Trophoblast cell (in vitro differentiated cells and primary cell): ENCODE measurements around the gene IQCK.

Experiments
- DNase-seq, 2 donors: peaks; one replicate each; pipeline ENCODE4 v3.0.0-alpha.2; 2016
- H2AFZ ChIP-seq: 2 replicates; pipeline ENCODE4 v1.6.1; 2013; ENCODE audit warnings: low read length, moderate library complexity, mild to moderate bottlenecking; ENCODE audit not compliant: insufficient read depth, poor library complexity
- H2AK5ac ChIP-seq: 2 replicates; pipeline ENCODE4 v1.6.1; 2013; ENCODE audit warnings: mild to moderate bottlenecking, low read length
- H2BK120ac ChIP-seq: 2 replicates; pipeline ENCODE4 v1.6.1; 2013; ENCODE audit warnings: low read length, mild to moderate bottlenecking, moderate library complexity; ENCODE audit not compliant: insufficient read depth, poor library complexity
- H2BK12ac ChIP-seq: 2 replicates; pipeline ENCODE4 v1.6.1; 2013; ENCODE audit warnings: mild to moderate bottlenecking, low read length, moderate library complexity
- H2BK5ac ChIP-seq: 2 replicates; pipeline ENCODE4 v1.6.1; 2013; ENCODE audit warnings: low read length, low read depth, moderate library complexity, mild to moderate bottlenecking; ENCODE audit not compliant: poor library complexity
- H3K14ac ChIP-seq: 2 replicates; pipeline ENCODE4 v1.6.1; 2013; ENCODE audit warnings: mild to moderate bottlenecking, low read length
- H3K18ac ChIP-seq: 2 replicates; pipeline ENCODE4 v1.6.1; 2013; ENCODE audit warnings: mild to moderate bottlenecking, low read length
- H3K23ac ChIP-seq: 2 replicates; pipeline ENCODE4 v1.6.1; 2013; ENCODE audit warnings: low read length
- H3K27ac ChIP-seq: 2 replicates; pipeline ENCODE4 v1.5.1; 2013; ENCODE audit warnings: low read depth, mild to moderate bottlenecking, inconsistent platforms, low read length, moderate library complexity
- H3K27me3 ChIP-seq: 2 replicates; pipeline ENCODE4 v1.6.1; 2013; ENCODE audit warnings: inconsistent platforms, mild to moderate bottlenecking, low read length, moderate library complexity; ENCODE audit not compliant: insufficient read depth
- H3K36me3 ChIP-seq, 2 experiments: 1 replicate in 1 of 2; 2 replicates in 1 of 2; pipeline ENCODE4 v1.6.1; 2013; ENCODE audit warnings: low read length in 2 of 2, mild to moderate bottlenecking in 2 of 2, moderate library complexity in 1 of 2; ENCODE audit not compliant: insufficient read depth in 2 of 2, control insufficient read depth in 1 of 2
- H3K4ac ChIP-seq: 2 replicates; pipeline ENCODE4 v1.6.1; 2013; ENCODE audit warnings: low read depth, mild to moderate bottlenecking, low read length, moderate library complexity
- H3K4me1 ChIP-seq, 2 experiments: 1 replicate in 1 of 2; 2 replicates in 1 of 2; pipeline ENCODE4 v1.6.1; 2013; ENCODE audit warnings: low read length in 2 of 2, mild to moderate bottlenecking in 2 of 2, moderate library complexity in 1 of 2; ENCODE audit not compliant: insufficient read depth in 2 of 2, control insufficient read depth in 1 of 2
- H3K4me2 ChIP-seq: 2 replicates; pipeline ENCODE4 v1.6.1; 2013; ENCODE audit warnings: inconsistent platforms, mild to moderate bottlenecking, low read length, moderate library complexity
- H3K4me3 ChIP-seq: 2 replicates; pipeline ENCODE4 v1.5.1; 2013; ENCODE audit warnings: mild to moderate bottlenecking, low read depth, low read length, inconsistent platforms
- H3K79me1 ChIP-seq: one replicate; pipeline ENCODE4 v1.6.1; 2013; ENCODE audit warnings: low read length
- H3K79me2 ChIP-seq: 2 replicates; pipeline ENCODE4 v1.6.1; 2013; ENCODE audit warnings: low read length, mild to moderate bottlenecking; ENCODE audit not compliant: control insufficient read depth, insufficient read depth, poor library complexity
- H3K9ac ChIP-seq: 2 replicates; pipeline ENCODE4 v1.6.1; 2013; ENCODE audit warnings: mild to moderate bottlenecking, low read length
- H3K9me3 ChIP-seq: 2 replicates; pipeline ENCODE4 v1.6.1; 2013; ENCODE audit warnings: low read depth, mild to moderate bottlenecking, control low read depth, inconsistent platforms, low read length; ENCODE audit not compliant: insufficient read depth
- H4K12ac ChIP-seq: 2 replicates; pipeline ENCODE4 v1.6.1; 2013; ENCODE audit warnings: low read depth, mild to moderate bottlenecking, low read length, moderate library complexity
- H4K8ac ChIP-seq: 2 replicates; pipeline ENCODE4 v1.6.1; 2013; ENCODE audit warnings: low read depth, mild to moderate bottlenecking, low read length, moderate library complexity
- H4K91ac ChIP-seq: one replicate; pipeline ENCODE4 v1.6.1; 2013; ENCODE audit warnings: low read depth, mild to moderate bottlenecking, low read length, moderate library complexity
- WGBS: extraction: QIAGEN DNeasy Blood & Tissue Kit; methylation state at CpG from one replicate; pipeline ENCODE4 v1.1.7; 2013; ENCODE audit warnings: missing lambda C conversion rate; ENCODE audit not compliant: insufficient read length, insufficient coverage; ENCODE audit errors: extremely low coverage; 5-methylcytosine and 5-hydroxymethylcytosine counted together

The IQCK gene

DNA sequence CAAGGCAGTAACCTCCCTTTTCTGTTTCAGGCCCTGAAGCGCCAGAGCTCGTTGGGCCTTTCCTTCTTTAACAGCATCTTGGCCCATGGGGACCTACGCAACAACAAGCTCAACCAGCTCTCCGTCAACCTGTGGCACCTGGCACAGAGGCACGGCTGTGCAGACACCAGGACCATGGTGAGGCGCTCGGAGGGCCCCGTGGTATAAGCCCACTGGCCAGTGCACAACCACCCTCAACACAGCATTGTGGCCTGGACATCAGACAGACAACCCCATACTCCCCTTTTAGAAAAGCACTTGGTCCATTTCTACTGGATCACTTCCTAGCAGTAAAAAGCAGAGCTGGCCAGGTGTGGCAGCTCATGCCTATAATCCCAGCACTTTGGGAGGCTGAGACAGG lies 18.6 kb upstream of the IQCK start:
- no peak for DNase-seq
- H3K27me3 ChIP-seq = no peaks in the 10 kb centered on the region
- H2BK120ac ChIP-seq = no peak overlapping the region
- no peak overlapping the region for H2AFZ ChIP-seq
- no peak overlapping the region for H3K18ac ChIP-seq
- H4K12ac ChIP-seq = no peak overlapping the region
- H3K36me3 ChIP-seq = peaks cover 30% of the 10 kb centered on the region in 2 experiments
- no peak overlapping the region for H3K14ac ChIP-seq
- H3K9me3 ChIP-seq = no peaks in the 10 kb centered on the region
- H3K4me2 ChIP-seq = no peak overlapping the region
- no peak overlapping the region for H2BK5ac ChIP-seq
- H2BK12ac ChIP-seq = no peak overlapping the region
- H3K4me1 ChIP-seq = peaks cover 3% of the 10 kb centered on the region in 2 experiments
- H3K4me3 ChIP-seq = no peak overlapping the region
- no peak overlapping the region for H3K23ac ChIP-seq
- no peak overlapping the region for H2AK5ac ChIP-seq
- H4K8ac ChIP-seq = no peak overlapping the region
- H3K79me2 ChIP-seq = no peaks in the 10 kb centered on the region
- H3K9ac ChIP-seq = no peak overlapping the region
- H3K4ac ChIP-seq = no peak overlapping the region
- H4K91ac ChIP-seq = no peak overlapping the region
- no peak overlapping the region for H3K27ac ChIP-seq
- H3K79me1 ChIP-seq = no peaks in the 10 kb centered on the region
- WGBS = no CpG with 5 or more reads among the region's 8 CpGs

DNA sequence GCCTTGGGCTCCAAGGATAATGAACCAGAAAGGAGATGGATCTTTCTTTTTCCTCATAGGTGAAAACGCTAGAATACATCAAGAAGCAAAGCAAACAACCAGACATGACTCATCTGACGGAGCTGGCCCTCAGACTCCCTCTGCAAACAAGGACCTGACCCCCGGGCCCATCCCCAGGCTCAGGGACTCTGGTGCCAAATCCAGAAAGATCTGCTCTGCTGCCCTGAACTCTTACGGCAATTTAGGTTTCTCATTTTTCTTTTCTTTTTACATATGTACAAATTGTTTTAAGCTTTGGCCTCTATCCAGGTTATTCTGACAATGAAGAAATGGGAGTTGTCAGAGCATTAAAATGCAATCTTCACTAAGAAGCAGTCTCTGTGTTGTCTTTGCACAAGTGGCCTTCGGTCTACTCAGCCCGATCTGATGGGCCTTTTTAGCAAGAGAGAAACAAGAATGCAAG lies 17.7 kb upstream of the IQCK start:
- Histone ChIP-seq H3K18ac (no peak overlapping the region), H3K27me3 (no peaks in the 10 kb centered on the region), H2BK12ac (no peak overlapping the region), H2AFZ (no peak overlapping the region), H3K9ac (no peak overlapping the region), H2BK120ac (no peak overlapping the region), H2AK5ac (no peak overlapping the region), H3K4me3 (no peak overlapping the region), H2BK5ac (no peak overlapping the region), H3K79me1 (peaks cover 3% of the 10 kb centered on the region), H4K8ac (no peak overlapping the region), H4K12ac (no peak overlapping the region), H3K9me3 (no peaks in the 10 kb centered on the region), H3K4me2 (no peak overlapping the region), H3K23ac (no peak overlapping the region), H3K36me3 (peaks cover 39% of the 10 kb centered on the region in 2 experiments), H3K4me1 (peaks cover 12% of the 10 kb centered on the region in 2 experiments), H4K91ac (no peak overlapping the region), H3K14ac (no peak overlapping the region), H3K79me2 (no peaks in the 10 kb centered on the region), H3K4ac (no peak overlapping the region), H3K27ac (no peak overlapping the region)
- DNase-seq = no peak
- whole genome bisulfite sequencing = no CpG with 5 or more reads among the region's 6 CpGs

DNA sequence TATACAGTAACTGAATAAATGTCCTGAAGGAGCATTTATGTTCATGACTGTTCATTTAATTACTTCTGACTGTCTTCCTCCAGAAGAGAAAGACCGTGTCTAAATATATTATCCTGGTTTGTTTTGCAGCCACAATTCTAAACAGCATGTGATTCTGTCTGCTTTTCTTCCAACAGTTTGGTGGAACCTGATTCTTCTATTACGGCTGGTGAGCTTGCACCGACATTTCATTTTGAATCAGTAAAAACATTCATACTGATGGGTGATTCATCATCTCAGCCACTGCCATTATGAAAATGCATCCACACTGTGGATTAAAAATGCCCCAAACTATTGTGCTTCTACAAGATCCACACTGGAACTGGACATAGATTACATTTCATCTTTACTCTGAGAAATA lies 17.0 kb upstream of the IQCK start:
- no peak overlapping the region for H4K12ac ChIP-seq
- no peak overlapping the region for H3K9ac ChIP-seq
- no peaks in the 10 kb centered on the region for H3K79me2 ChIP-seq
- no peak for DNase-seq
- H2BK5ac ChIP-seq = no peak overlapping the region
- no peak overlapping the region for H2AK5ac ChIP-seq
- H4K8ac ChIP-seq = no peak overlapping the region
- H3K27me3 ChIP-seq = no peaks in the 10 kb centered on the region
- H3K4me2 ChIP-seq = no peak overlapping the region
- WGBS = no CpG with 5 or more reads among the region's 3 CpGs
- H3K4ac ChIP-seq = no peak overlapping the region
- no peak overlapping the region for H4K91ac ChIP-seq
- H2AFZ ChIP-seq = no peak overlapping the region
- H3K79me1 ChIP-seq = peaks cover 3% of the 10 kb centered on the region
- no peak overlapping the region for H3K14ac ChIP-seq
- H3K27ac ChIP-seq = no peak overlapping the region
- no peak overlapping the region for H2BK12ac ChIP-seq
- no peak overlapping the region for H3K4me3 ChIP-seq
- H3K4me1 ChIP-seq = peaks cover 12% of the 10 kb centered on the region in 2 experiments
- no peaks in the 10 kb centered on the region for H3K9me3 ChIP-seq
- H3K18ac ChIP-seq = no peak overlapping the region
- no peak overlapping the region for H2BK120ac ChIP-seq
- H3K36me3 ChIP-seq = peaks cover 45% of the 10 kb centered on the region in 2 experiments
- no peak overlapping the region for H3K23ac ChIP-seq

DNA sequence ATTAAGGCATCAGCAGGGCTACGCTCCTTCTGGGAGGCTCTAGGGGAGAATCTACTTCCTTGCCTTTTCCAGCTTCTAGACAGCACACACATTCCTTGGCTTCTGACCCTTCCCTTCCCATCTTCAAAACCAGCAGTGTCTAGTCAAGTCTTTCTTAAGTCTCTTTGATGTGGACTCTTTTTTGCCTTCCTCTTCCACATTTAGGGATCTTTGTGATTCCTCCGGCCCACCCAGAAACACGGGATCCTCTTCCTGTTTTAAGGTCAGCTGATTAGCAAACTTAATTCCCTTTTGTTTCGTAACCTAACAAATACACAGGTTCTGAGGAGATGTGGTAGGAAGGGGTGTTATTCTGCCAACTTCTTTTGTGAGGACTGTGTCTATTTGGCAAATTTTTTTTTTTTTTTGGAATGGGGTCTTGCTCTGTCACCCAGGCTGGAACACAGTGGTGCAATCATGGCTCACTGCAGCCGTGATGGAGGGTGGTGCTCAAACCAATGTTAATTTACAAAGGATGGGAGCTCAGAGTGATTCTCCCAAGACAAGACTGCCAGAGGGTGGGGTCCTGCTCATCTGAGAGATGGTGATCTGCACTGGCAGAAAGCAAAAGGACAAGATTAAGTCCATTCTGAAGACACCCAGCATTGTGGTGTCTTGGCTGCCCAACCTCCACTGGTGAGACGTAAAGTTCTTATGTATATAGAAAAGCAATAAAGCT lies 14.7 kb upstream of the IQCK start:
- Histone ChIP-seq H3K18ac (no peak overlapping the region), H3K4me3 (no peak overlapping the region), H3K27ac (no peak overlapping the region), H3K14ac (no peak overlapping the region), H3K23ac (no peak overlapping the region), H4K91ac (no peak overlapping the region), H2BK120ac (no peak overlapping the region), H3K79me1 (peaks cover 3% of the 10 kb centered on the region), H3K4me2 (no peak overlapping the region), H2AFZ (no peak overlapping the region), H2AK5ac (no peak overlapping the region), H2BK5ac (no peak overlapping the region), H4K12ac (no peak overlapping the region), H4K8ac (no peak overlapping the region), H3K79me2 (no peaks in the 10 kb centered on the region), H3K4ac (no peak overlapping the region), H3K9ac (no peak overlapping the region), H3K9me3 (no peaks in the 10 kb centered on the region), H3K27me3 (no peaks in the 10 kb centered on the region), H2BK12ac (no peak overlapping the region), H3K4me1 (peaks cover 12 to 13% of the 10 kb centered on the region in 2 experiments), H3K36me3 (peaks cover 37 to 47% of the 10 kb centered on the region in 2 experiments)
- no peak for DNase-seq
- no CpG with 5 or more reads among the region's 6 CpGs for WGBS
